PC-3 (cell line): Measurements from ENCODE around the gene CORIN. TPM values are rescaled to one million over a fixed set of nuclear protein-coding genes. Genes with fewer than 3 reads are reported as not detected.

Experiments used
- ATAC-seq: fragments of 200-7000 bp; cut with Tn5 transposase; 2 replicates; pipeline ENCODE4 v1.9.1; 2020; ENCODE audit warnings: mild to moderate bottlenecking, moderate library complexity
- BruUV-seq: library from RNA; stranded (reverse); fragments of 400-500 nt; replicated peaks from 2 replicates; lab custom pipeline; 2021; lab: Mats Ljungman, UMichigan
- CTCF ChIA-PET: fragments of 300-600 bp; sonication (Branson Sonifier 250); formaldehyde crosslinking; loops from one replicate; lab custom pipeline; 2022; ENCODE audit warnings: antibody characterized with exemption; lab: Charles Lee
- POLR2A ChIA-PET: fragments of 300-600 bp; sonication (Branson Sonifier 250); formaldehyde crosslinking; loops from one replicate; lab custom pipeline; 2022; ENCODE audit warnings: antibody characterized with exemption; ENCODE audit not compliant: unreplicated experiment; lab: Charles Lee
- DNase-seq: peaks from one replicate; pipeline ENCODE4 v3.0.0-alpha.2; 2015
- H2AFZ ChIP-seq: fragments of 300-600 bp; sonication (generic); 2 replicates; pipeline ENCODE4 v1.6.0; 2016; ENCODE audit warnings: antibody characterized with exemption, low read length
- H3F3A ChIP-seq: fragments of 300-600 bp; sonication (generic); one replicate; pipeline ENCODE4 v1.6.0; 2017; ENCODE audit warnings: antibody characterized with exemption, low read length, control low read depth, mild to moderate bottlenecking; ENCODE audit not compliant: unreplicated experiment
- H3K27ac ChIP-seq: fragments of 300-600 bp; sonication (generic); 2 replicates; pipeline ENCODE4 v1.5.1; 2016; ENCODE audit warnings: mild to moderate bottlenecking, low read length
- H3K27me3 ChIP-seq: fragments of 300-600 bp; sonication (generic); 2 replicates; pipeline ENCODE4 v1.6.1; 2016; ENCODE audit warnings: low read length, mixed read lengths
- H3K36me3 ChIP-seq: fragments of 300-600 bp; sonication (generic); 2 replicates; pipeline ENCODE4 v1.6.1; 2016; ENCODE audit warnings: low read depth, mixed run types, low read length, mixed read lengths
- H3K4me1 ChIP-seq: fragments of 300-600 bp; sonication (generic); 2 replicates; pipeline ENCODE4 v1.5.1; 2016; ENCODE audit warnings: low read length; ENCODE audit not compliant: insufficient read depth
- H3K4me2 ChIP-seq: fragments of 300-600 bp; sonication (generic); 2 replicates; pipeline ENCODE4 v1.6.0; 2016; ENCODE audit warnings: low read length
- H3K4me3 ChIP-seq: fragments of 300-600 bp; sonication (generic); 2 replicates; pipeline ENCODE4 v1.5.1; 2016; ENCODE audit warnings: mild to moderate bottlenecking, low read length, mixed read lengths
- H3K79me2 ChIP-seq: fragments of 300-600 bp; sonication (generic); 2 replicates; pipeline ENCODE4 v1.6.1; 2017; ENCODE audit warnings: low read length, mixed read lengths
- H3K9ac ChIP-seq: fragments of 300-600 bp; sonication (generic); 2 replicates; pipeline ENCODE4 v1.6.0; 2016; ENCODE audit warnings: mild to moderate bottlenecking, low read length
- H3K9me2 ChIP-seq: fragments of 300-600 bp; sonication (generic); replicated peaks from 2 replicates; pipeline ENCODE4 v1.6.1; 2016; ENCODE audit warnings: mixed run types, low read length, mixed read lengths
- H3K9me3 ChIP-seq: fragments of 300-600 bp; sonication (generic); 2 replicates; pipeline ENCODE4 v1.6.1; 2016; ENCODE audit warnings: low read length, mixed read lengths
- H4K20me1 ChIP-seq: fragments of 300-600 bp; sonication (generic); 2 replicates; pipeline ENCODE4 v1.6.1; 2016; ENCODE audit warnings: low read length, mixed read lengths
- EZH2 ChIP-seq: fragments of 300-600 bp; sonication (generic); IDR thresholded peaks from one replicate; pipeline ENCODE4 v1.6.1; 2017; ENCODE audit warnings: antibody characterized with exemption, mild to moderate bottlenecking, low read length; ENCODE audit not compliant: unreplicated experiment
- EZH2phosphoT487 ChIP-seq: fragments of 300-600 bp; sonication (generic); IDR thresholded peaks from 2 replicates; pipeline ENCODE4 v1.6.1; 2018; ENCODE audit warnings: mild to moderate bottlenecking, antibody characterized with exemption, low read length, borderline replicate concordance
- intact Hi-C: fragments of 100-400 bp; cut with micrococcal nuclease; formaldehyde crosslinking; loops from 2 replicates; pipeline ENCODE4 v1.9.0; 2023
- total RNA-seq: library from RNA; depleted of rRNA; stranded (reverse); fragments of >200 nt; gene quantifications from 2 replicates; pipeline ENCODE4 v1.2.3, GENCODE V29; 2014
- TF ChIP-seq, protein P1 (sequence below): fragments of 300-600 bp; sonication (generic); conservative IDR thresholded peaks from 2 replicates; pipeline ENCODE4 v1.5.1; 2017; ENCODE audit warnings: antibody characterized with exemption, low read depth, mild to moderate bottlenecking, low read length

Gene CORIN
- total RNA-seq, 1 experiment from 2014 or later = not detected

GRCh38 chr4:47830265-47831025 lies 7.4 kb downstream of the CORIN start:
- intact Hi-C loops = no loop called here

DNA sequence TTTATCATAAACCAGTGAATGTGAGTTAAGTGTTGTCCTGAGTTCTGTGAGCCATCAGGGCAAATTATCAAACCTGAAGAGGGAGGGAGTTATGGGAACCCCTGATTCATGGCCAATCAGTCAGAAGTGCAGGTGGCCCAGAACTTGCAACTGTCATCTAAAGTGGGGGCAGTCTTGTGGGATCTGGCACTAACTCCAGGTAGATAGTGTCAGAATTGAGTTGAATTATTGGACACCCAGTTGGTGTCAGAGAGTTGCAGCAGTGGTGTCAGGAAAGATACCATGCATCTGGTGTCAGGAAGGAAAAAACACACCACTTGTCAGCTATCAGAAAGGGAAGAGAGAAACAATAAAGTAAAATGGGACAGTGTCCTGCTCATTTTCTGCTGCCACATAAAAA lies 8.4 kb downstream of the CORIN start:
- Histone ChIP-seq H3K79me2 (no peaks in the 10 kb centered on the region), H3K36me3 (no peaks in the 10 kb centered on the region), H3K9ac (no peak overlapping the region), H3K4me3 (no peak overlapping the region), H3K27me3 (no peaks in the 10 kb centered on the region), H3K9me3 (no peaks in the 10 kb centered on the region), H2AFZ (no peak overlapping the region), H3K4me1 (0 out of 2 replicates have a peak, but pooled peaks cover 6% of the 10 kb centered on the region), H3K4me2 (no peak overlapping the region), H3K9me2 (no peaks in the 10 kb centered on the region), H4K20me1 (no peaks in the 10 kb centered on the region), H3K27ac (no peak overlapping the region), H3F3A (no peaks in the 10 kb centered on the region)
- ATAC-seq = no peak
- TF ChIP-seq, protein P1, sequence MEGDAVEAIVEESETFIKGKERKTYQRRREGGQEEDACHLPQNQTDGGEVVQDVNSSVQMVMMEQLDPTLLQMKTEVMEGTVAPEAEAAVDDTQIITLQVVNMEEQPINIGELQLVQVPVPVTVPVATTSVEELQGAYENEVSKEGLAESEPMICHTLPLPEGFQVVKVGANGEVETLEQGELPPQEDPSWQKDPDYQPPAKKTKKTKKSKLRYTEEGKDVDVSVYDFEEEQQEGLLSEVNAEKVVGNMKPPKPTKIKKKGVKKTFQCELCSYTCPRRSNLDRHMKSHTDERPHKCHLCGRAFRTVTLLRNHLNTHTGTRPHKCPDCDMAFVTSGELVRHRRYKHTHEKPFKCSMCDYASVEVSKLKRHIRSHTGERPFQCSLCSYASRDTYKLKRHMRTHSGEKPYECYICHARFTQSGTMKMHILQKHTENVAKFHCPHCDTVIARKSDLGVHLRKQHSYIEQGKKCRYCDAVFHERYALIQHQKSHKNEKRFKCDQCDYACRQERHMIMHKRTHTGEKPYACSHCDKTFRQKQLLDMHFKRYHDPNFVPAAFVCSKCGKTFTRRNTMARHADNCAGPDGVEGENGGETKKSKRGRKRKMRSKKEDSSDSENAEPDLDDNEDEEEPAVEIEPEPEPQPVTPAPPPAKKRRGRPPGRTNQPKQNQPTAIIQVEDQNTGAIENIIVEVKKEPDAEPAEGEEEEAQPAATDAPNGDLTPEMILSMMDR = no peak
- TF ChIP-seq EZH2phosphoT487 = no peak
- TF ChIP-seq EZH2 = no peak
- ChIA-PET POLR2A (no interaction called here), CTCF (no interaction called here)
- intact Hi-C loops = no loop called here
- BruUV-seq = no TSS peak
- DNase-seq = no peak

More at GRCh38 chr4:47830265-47831025, 7.4 kb downstream of the CORIN start:
- no peak overlapping the region for H3K27ac ChIP-seq
- H3K79me2 ChIP-seq = no peaks in the 10 kb centered on the region
- H4K20me1 ChIP-seq = no peaks in the 10 kb centered on the region
- no peak overlapping the region for H3K4me2 ChIP-seq
- no peaks in the 10 kb centered on the region for H3K36me3 ChIP-seq
- DNase-seq (peak; percentile 27), ATAC-seq (peak; percentile 89)
- ChIA-PET CTCF (no interaction called here), POLR2A (no interaction called here)
- H3K9ac ChIP-seq = no peak overlapping the region
- H2AFZ ChIP-seq = no peak overlapping the region
- no peaks in the 10 kb centered on the region for H3K27me3 ChIP-seq
- H3F3A ChIP-seq = no peaks in the 10 kb centered on the region
- H3K9me2 ChIP-seq = no peaks in the 10 kb centered on the region
- no TSS peak for BruUV-seq
- H3K9me3 ChIP-seq = no peaks in the 10 kb centered on the region
- 0 out of 2 replicates have a peak, but pooled peaks cover 6% of the 10 kb centered on the region for H3K4me1 ChIP-seq
- TF ChIP-seq EZH2phosphoT487 (no peak), EZH2 (no peak)
- TF ChIP-seq, protein P1 = no peak
- no peak overlapping the region for H3K4me3 ChIP-seq
